OCI-LY7 (cell line): ENCODE data around the gene PSD2.

Source experiments
- EZH2phosphoT487 ChIP-seq: fragments of 200-600 bp; sonication (generic); IDR thresholded peaks from 2 replicates; pipeline ENCODE4 v1.6.1; 2018; ENCODE audit warnings: low read depth, borderline replicate concordance, mild to moderate bottlenecking, mixed run types, antibody characterized with exemption, low read length, moderate library complexity, mixed read lengths
- TF ChIP-seq, protein P1 (sequence below): fragments of 200-600 bp; sonication (generic); conservative IDR thresholded peaks from 2 replicates; pipeline ENCODE4 v1.5.1; 2014; ENCODE audit warnings: mild to moderate bottlenecking, antibody characterized with exemption, low read length, moderate library complexity, mixed read lengths

DNA sequence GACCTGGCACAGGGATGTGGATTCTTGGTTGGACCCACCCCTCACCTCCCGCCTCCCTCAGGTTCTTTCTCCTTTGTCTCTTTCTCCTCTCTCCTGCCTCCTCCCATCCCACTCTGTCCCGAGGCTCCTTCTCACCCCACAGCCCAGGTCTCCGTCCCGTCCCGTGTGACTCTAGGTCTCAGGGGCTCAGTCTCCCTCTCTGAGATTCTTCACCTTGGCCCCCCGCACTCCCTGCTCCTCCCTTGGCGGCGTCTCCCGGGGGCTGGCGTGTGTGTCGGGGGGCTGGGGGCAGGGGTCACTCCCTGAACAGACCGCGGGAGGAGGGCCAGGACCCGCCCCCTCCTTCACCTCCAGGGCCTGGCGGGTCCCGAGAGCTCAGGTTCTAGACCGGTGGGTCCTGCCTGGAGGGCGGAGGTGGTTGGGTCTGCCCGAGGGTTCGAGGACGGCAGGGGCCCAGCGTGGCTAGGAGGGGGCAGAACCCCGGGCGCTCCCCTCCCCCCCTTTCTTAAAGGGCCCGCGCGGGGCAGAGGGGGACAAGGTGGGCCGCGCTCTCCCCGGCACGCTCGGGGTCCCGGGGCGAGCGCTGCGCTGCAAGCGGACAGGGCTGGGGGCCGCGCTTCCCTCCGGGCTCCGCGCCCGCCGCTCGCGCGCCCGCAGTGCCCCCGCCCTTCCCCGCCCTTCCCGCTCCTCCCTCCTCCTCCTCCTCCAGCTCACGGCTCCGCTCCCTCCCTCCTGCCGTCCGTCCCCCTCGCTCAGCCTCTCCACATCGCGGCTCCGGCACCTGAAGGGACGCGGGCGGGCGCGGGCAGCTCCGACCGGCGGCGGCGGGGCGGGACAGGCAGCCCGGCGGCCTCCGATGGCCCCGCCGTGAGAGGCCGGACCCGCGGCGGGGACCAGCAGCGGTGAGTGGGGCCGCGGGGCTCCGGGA, at the start of gene PSD2:
- TF ChIP-seq, protein P1, sequence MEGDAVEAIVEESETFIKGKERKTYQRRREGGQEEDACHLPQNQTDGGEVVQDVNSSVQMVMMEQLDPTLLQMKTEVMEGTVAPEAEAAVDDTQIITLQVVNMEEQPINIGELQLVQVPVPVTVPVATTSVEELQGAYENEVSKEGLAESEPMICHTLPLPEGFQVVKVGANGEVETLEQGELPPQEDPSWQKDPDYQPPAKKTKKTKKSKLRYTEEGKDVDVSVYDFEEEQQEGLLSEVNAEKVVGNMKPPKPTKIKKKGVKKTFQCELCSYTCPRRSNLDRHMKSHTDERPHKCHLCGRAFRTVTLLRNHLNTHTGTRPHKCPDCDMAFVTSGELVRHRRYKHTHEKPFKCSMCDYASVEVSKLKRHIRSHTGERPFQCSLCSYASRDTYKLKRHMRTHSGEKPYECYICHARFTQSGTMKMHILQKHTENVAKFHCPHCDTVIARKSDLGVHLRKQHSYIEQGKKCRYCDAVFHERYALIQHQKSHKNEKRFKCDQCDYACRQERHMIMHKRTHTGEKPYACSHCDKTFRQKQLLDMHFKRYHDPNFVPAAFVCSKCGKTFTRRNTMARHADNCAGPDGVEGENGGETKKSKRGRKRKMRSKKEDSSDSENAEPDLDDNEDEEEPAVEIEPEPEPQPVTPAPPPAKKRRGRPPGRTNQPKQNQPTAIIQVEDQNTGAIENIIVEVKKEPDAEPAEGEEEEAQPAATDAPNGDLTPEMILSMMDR, result no peak
- no peak for TF ChIP-seq EZH2phosphoT487
